NCI-H82 (cell line): ENCODE data around the gene NUDT1.

Experiments used
- DNase-seq: peaks from one replicate; lab custom pipeline; 2025; lab: John Stamatoyannopoulos, UW

NUDT1 gene

GRCh38 chr7:2241580-2242540 is at the start of gene NUDT1, which contains the start of gene MRM2:
TSS of gene NUDT1 (plus strand) at chr7:2242226. CDS start at chr7:2244575, 2,349 bp downstream.
TSS of gene MRM2 (minus strand) at chr7:2242205. CDS start at chr7:2242169, 36 bp downstream.
- peak; percentile 87 for DNase-seq

GRCh38 chr7:2192831-2193534 is 49.0 kb upstream of the NUDT1 start:
- DNase-seq, result no peak

- DNase-seq, result no peak
Observed at GRCh38 chr7:2193575-2194305, 48.3 kb upstream of the NUDT1 start.

GRCh38 chr7:2195400-2196246 is 46.4 kb upstream of the NUDT1 start:
- DNase-seq, result no peak

GRCh38 chr7:2196381-2197378 is 45.3 kb upstream of the NUDT1 start:
- DNase-seq, result no peak

- DNase-seq, result no peak
Observed at GRCh38 chr7:2197436-2198155, 44.4 kb upstream of the NUDT1 start.

GRCh38 chr7:2198206-2198605 is 43.8 kb upstream of the NUDT1 start:
- no peak for DNase-seq

GRCh38 chr7:2198760-2199159 is 43.3 kb upstream of the NUDT1 start:
- no peak for DNase-seq

GRCh38 chr7:2199528-2199927 is 42.5 kb upstream of the NUDT1 start:
- no peak for DNase-seq

- no peak for DNase-seq
Observed at GRCh38 chr7:2199956-2200583, 42.0 kb upstream of the NUDT1 start.

- DNase-seq, result no peak
Observed at GRCh38 chr7:2200584-2200980, 41.4 kb upstream of the NUDT1 start.

GRCh38 chr7:2201128-2201527 is 40.9 kb upstream of the NUDT1 start:
- DNase-seq, result no peak

- DNase-seq, result no peak
Observed at GRCh38 chr7:2201686-2202360, 40.2 kb upstream of the NUDT1 start.

- no peak for DNase-seq
Observed at GRCh38 chr7:2202361-2202761, 39.7 kb upstream of the NUDT1 start.

GRCh38 chr7:2202901-2203765 is 38.9 kb upstream of the NUDT1 start:
- no peak for DNase-seq

- no peak for DNase-seq
Observed at GRCh38 chr7:2203766-2204300, 38.2 kb upstream of the NUDT1 start.

- DNase-seq, result no peak
Observed at GRCh38 chr7:2204446-2204845, 37.6 kb upstream of the NUDT1 start.
